NOMO-1 treated with dmso at 0.1 percent for 144 hours (cell line): ENCODE data around the gene DNAJC22.
"Not testable (repeated sequence)": the region's sequence is repeated elsewhere in the genome, so short reads cannot be mapped to it uniquely, and the experiment has no call there.

Experiments
- DNase-seq: peaks from one replicate; lab custom pipeline; 2025; ENCODE audit not compliant: unreplicated experiment; lab: John Stamatoyannopoulos, UW

The DNAJC22 gene

DNA sequence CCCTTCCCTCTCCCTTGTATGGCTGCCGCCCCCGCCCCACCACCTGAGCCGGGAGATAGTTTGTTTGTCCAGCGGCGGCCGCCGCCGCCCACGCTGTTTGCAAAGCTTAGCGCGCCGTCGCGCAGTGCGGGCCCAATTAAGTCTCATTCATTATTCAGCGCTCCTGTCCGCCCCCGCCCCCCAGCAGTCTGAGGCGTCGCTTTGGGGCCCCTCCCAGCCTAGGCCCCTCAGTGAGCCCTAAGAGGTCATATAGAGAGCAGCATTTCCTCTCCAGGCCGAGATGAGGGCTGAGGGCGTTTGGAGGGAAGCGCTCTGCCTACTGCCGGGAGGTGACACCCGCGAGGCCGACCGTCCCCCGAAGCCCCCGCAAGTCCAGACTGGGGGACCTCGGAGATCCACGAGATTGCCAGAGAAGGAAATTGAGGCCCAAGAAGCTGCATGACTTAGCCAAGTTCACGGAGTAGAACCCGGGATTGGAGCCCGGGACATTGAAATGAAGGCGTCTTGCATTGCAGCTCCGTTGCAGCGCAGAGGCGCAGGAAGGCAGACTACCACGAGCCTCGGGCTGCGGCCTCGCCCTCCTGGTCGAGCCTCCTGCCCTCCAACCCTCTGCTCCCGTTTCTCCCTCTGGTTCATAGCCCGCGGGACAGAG lies at the start of gene DNAJC22:
DNAJC22 (plus strand) TSS at position 230 of the 652 bp plus-strand sequence. CDS start 1,985 bp downstream, outside the sequence.
- no peak for DNase-seq

DNA sequence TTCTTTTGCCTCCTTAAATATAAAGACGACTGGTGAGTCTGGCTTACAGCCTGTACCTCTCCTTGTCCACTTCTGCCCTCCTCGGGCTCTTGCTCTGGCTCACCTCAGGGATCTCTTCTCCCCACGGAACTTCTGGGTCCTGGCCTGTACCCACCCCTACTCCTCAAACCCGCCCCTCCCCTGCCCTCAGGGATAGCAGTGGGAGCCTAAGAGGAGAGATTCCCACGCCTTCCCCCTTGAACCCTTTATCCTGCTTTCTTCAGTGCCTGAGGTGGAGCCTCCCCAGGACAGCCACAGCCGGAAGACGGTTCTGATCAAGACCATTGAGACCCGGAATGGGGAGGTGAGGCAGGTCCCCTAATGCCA lies 49.0 kb upstream of the DNAJC22 start:
- no peak for DNase-seq

GRCh38 chr12:49298160-49298559 lies 48.5 kb upstream of the DNAJC22 start:
- no peak for DNase-seq

DNA sequence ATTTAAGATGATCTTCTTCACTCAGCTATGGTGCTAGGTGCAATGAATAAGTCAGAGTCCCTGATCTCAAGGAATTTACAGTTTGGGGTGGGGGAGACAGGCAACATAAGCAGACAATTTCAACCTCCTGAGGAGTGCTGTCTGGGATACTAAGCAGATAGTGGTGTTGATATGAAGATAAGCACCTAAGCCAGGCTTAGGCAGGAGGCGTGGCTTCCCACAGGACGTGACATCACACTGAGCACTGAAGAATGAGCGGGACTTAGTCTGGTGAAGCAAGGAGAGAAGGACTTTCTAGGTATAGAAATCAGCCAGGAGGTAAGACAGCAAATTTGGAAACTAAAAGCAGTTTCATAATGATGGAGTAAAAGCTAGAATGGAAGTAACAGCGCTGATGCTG lies 44.9 kb upstream of the DNAJC22 start:
- DNase-seq, result no peak

DNA sequence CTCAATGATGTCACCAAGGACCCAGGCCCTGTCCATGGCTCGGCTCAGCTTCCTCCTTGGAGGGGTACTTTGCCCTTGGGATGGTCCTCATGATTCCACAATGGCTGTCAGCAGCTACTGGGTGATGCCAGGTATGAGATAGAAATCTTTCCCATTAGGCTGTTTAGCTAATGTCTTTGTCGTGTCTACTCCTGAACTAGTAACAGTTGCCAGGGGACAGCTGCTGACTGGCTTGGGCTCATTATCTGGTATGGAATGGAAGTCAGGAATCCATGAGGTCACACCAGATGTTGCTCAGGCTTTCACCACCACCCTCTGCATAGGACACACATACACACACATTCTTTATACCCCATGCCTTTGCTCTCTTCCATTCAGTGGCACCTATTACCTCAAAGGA lies 42.5 kb upstream of the DNAJC22 start:
- DNase-seq, result no peak

DNA sequence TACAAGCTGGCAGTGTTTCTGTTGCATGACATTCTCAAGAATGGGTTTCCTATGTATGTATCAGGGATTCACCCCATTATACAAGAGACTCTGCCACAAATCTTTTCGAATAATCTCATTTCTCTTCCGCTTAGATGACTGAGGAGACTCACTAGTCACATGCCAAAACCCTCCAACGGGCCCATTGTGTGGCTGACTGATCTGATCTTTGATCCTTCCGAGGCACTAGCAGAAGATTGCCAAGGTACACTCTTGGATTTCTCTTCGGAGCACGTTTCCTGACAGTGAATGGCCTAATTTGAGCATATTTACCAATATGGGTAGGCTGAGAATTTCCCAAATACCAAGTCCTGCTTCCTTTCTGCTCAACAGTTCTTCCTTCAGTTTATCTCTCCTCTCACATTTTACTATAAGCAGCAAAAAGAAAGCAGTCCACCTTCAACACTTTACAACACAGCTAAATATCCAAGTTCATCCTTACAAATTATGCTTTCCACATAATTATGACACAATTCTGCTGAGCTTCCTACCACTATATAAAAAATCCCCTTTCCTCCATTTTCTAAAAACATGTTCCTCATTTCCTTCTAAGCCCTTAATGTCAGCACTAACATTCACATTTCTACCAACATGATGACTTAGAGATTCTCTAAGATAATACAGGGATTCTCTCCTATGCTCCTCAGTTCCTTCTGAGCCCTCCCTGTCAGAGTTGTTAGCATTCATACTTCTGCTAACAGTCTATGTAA lies 40.8 kb upstream of the DNAJC22 start:
- DNase-seq, result no peak

DNA sequence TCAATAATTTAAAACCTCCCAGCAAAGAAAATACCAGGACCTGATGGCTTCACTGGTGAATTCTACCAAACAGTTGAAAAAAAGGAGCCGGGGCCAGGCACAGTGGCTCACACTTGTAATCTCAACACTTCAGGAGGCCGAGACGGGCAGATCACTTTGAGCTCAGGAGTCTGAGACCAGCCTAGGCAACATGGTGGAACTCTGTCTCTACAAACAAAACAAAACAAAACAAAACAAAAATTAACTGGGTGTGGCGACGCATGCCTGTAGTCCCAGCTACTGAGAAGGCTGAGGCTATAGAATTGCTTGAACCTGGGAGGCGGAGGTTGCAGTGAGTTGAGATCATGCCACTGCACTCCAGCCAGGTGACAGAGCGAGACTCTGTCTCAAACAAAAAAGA lies 37.3 kb upstream of the DNAJC22 start:
- no peak for DNase-seq

DNA sequence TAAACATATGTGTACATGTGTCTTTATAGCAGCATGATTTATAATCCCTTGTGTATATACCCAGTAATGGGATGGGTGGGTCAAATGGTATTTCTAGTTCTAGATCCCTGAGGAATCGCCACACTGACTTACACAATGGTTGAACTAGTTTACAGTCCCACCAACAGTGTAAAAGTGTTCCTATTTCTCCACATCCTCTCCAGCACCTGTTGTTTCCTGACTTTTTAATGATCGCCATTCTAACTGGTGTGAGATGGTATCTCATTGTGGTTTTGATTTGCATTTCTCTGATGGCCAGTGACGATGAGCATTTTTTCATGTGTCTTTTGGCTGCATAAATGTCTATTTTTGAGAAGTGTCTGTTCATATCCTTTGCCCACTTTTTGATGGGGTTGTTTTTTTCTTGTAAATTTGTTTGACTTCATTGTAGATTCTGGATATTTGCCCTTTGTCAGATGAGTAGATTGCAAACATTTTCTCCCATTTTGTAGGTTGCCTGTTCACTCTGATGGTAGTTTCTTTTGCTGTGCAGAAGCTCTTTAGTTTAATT lies 36.2 kb upstream of the DNAJC22 start:
- not testable (repeated sequence) for DNase-seq

GRCh38 chr12:49314811-49315210 lies 31.9 kb upstream of the DNAJC22 start:
- DNase-seq, result no peak

DNA sequence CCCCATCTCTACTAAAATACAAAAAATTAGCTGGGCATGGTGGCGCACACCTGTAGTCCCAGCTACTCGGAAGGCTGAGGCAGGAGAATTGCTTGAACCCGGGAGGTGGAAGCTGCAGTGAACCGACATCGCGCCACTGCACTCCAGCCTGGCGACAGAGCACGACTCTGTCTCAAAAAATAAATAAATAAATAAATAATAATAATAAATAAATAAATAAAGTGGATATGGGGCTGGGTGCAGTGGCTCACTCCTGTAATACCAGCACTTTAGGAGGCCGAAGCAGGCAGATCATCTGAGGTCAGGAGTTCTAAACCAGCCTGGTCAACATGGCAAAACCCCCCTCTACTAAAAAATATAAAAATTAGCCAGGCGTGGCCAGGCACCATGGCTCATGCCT lies 29.6 kb upstream of the DNAJC22 start:
- not testable (repeated sequence) for DNase-seq

DNA sequence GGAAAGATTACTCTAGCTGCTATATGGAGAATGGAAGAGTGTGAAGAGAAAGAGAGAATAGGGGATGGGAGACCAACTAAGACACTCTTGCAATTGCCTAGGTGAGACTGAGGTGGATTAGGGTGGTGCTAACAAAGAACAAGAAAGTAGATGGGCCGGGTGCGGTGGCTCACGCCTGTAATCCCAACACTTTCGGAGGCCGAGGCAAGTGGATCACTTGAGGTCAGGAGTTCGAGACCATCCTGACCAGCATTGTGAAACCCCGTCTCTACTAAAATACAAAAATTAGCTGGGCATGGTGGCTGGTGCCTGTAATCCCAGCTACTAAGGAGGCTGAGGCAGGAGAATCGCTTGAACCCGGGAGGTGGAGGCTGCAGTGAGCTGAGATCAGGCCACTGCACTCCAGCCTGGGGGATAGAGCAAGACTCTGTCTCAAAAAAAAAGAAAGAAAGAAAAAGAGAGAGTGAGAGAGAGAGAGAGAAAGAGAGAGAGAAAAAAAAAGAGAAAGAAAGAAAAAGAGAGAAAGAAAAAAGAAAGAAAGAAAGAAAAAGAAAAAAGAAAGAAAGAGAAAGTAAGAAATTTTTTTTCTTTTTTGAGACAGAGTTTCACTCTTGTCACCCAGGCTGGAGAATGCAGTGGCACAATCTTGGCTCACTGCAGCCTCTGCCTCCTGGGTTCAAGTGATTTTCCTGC lies 26.1 kb upstream of the DNAJC22 start:
- DNase-seq, result not testable (repeated sequence)

DNA sequence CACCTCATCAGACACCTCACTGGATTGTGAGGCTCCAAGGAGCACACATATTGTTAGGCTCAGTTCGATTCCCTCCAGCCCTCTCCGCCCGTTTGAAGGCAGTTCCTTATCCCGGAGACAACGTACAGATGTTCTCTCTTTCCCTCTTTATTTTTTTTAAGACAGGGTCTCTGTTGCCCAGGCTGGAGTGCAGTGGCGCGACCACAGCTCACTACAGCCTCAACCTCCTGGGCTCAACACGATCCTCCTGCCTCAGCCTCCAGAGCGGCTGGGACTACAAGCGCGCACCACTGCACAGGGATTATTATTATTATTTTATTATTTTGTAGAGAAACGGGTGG lies 24.4 kb upstream of the DNAJC22 start:
- DNase-seq, result no peak

GRCh38 chr12:49322708-49323523 lies 23.8 kb upstream of the DNAJC22 start, which contains the start of gene TROAP:
Gene TROAP (plus strand): TSS chr12:49323255. CDS start chr12:49323609, 354 bp downstream.
- peak; percentile 96 for DNase-seq

GRCh38 chr12:49323524-49324097 lies 23.1 kb upstream of the DNAJC22 start:
- DNase-seq, result no peak

DNA sequence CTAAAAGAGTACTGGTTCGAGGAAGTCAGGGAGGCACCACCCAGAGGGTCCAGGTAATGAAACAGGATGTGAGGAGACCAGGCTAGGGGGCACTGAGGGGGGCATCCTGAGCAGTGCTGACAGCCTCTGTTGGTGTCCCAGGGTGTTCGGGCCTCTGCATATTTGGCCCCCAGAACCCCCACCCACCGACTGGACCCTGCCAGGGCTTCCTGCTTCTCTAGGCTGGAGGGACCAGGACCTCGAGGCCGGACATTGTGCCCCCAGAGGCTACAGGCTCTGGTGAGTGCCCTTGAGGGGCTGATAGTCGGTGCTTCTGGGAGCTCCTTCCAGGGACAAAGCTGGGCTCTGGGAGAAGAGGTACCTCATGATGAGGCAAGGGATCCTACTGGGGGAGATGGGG lies 21.1 kb upstream of the DNAJC22 start:
- DNase-seq, result no peak

DNA sequence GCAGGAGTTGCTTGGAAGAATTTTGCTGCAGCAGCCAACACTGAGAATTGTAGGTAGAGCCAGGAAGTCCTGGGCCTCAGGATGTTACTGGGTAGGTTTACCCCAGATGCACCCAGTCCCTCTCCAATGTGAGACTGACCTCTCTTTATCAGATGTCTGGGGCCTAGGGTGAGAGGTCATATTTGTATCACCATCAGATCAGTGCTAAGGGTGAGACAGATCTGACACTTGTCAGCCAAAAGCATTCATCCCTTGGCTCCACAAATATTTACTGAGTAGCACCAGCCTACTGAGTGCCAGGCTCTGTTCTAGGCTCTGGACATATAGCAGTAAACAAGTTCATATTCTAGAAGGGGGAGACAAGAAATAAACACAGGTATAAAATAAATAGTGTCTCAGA lies 19.3 kb upstream of the DNAJC22 start:
- DNase-seq, result no peak

DNA sequence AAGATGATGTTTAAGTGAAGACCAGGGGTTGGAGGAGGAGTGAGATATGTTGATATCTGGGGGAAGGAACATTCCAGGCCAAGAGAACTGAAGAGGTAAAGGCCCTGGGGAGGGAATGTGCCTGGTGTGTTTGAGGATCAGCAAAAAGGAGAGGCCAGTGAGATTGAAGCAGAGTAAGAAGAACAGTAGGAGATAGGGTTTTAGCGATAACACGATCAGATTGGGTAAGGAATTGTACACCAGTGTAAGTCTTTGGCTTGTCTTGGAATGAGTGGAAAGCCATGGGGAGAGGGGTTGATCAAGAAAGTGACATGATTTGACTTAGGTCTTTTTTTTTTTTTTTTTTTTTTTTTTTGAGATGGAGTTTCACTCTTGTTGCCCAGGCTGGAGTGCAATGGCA lies 18.8 kb upstream of the DNAJC22 start:
- no peak for DNase-seq

DNA sequence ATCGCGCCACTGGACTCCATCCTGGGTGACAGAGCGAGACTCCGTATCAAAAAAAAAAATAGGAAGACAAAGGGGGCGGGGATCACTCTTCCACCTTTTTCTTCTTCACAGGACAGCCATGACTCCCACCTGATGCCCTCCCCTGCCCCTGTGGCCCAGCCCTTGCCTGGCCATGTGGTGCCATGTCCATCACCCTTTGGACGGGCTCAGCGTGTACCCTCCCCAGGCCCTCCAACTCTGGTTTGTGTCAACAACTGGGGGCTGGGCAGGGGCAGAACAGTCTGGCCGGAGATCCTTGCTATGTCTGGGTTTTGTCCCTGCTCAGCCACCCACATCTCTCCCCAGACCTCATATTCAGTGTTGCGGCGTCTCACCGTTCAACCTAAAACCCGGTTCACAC lies 17.9 kb upstream of the DNAJC22 start:
- DNase-seq, result no peak

GRCh38 chr12:49330032-49330619 lies 16.6 kb upstream of the DNAJC22 start:
- no peak for DNase-seq

GRCh38 chr12:49330631-49331379 lies 15.9 kb upstream of the DNAJC22 start:
- DNase-seq, result no peak
